Astrocyte of the cerebellum (primary cell): ENCODE data around the gene TTC3.
A peak's percentile ranks its signal among the peaks of the same experiment; 100 is the strongest.

Experiments
- DNase-seq: peaks from one replicate; pipeline ENCODE4 v3.0.0-alpha.2; 2011; ENCODE audit warnings: low read depth
- H3K4me3 ChIP-seq: 2 replicates; pipeline ENCODE4 v1.5.1; 2011; ENCODE audit warnings: mild to moderate bottlenecking, low read depth, low read length, moderate library complexity
- CTCF ChIP-seq: IDR thresholded peaks from 2 replicates; pipeline ENCODE4 v1.5.1; 2012; ENCODE audit warnings: low read length, low read depth, moderate library complexity, mild to moderate bottlenecking; ENCODE audit errors: missing control alignments
- in situ Hi-C: cut with HindIII; loops from 2 replicates; pipeline ENCODE4 v1.10.0; 2017; ENCODE audit warnings: low sequenced_read_pairs

The TTC3 gene

GRCh38 chr21:37166733-37167132, 93.7 kb downstream of the TTC3 start:
- TF ChIP-seq CTCF = no peak
- DNase-seq = peak; percentile 3
- no peak overlapping the region for H3K4me3 ChIP-seq
- in situ Hi-C loops = no loop called here

DNA sequence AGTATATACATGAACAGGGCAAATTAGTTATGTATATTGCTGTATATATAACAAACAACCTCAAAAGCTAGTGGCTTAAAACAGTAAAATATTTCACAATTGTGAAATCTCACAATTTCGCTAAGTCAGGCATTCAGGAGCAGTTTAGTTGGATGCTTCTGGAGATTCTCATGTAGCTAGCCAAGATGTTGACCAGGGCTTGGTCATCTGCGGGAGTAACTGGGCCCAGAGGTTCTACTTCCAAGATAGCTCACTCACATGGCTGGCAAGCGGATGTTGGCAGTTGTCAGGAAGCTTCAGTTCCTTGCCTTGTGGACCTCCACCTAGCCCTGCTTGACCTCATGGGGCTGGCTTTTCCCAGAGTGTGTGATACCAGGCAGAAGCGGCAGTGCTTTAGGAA, 95.6 kb downstream of the TTC3 start:
- TF ChIP-seq CTCF = no peak
- H3K4me3 ChIP-seq = no peak overlapping the region
- DNase-seq = no peak
- in situ Hi-C loops = no loop called here

- no peak for TF ChIP-seq CTCF
Measured at GRCh38 chr21:37172646-37173045, 99.6 kb downstream of the TTC3 start.

DNA sequence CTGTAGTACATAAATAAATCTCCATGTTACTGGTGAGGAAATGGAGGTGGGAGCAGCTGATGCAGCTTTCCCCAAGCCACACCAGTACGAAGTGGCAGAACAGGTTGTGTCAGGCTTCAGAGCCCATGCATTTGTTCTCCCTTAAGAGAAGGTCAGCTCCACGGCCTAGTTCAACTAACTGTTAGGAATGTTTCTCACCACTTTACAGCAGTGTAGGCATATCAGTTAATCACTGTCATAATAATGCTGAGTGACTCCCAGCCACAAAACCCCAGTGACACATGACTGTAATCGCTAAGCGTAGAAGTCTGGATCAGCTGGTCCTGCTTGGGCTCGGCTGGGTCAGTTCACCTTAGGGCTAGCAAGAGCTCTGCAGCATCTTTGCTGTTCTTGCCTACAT, 103.7 kb downstream of the TTC3 start:
- no peak for TF ChIP-seq CTCF
- in situ Hi-C loops = no loop called here
- no peak for DNase-seq
- no peak overlapping the region for H3K4me3 ChIP-seq

More at GRCh38 chr21:37172646-37173045, 99.6 kb downstream of the TTC3 start:
- no peak overlapping the region for H3K4me3 ChIP-seq
- in situ Hi-C loops = no loop called here
- DNase-seq = no peak

DNA sequence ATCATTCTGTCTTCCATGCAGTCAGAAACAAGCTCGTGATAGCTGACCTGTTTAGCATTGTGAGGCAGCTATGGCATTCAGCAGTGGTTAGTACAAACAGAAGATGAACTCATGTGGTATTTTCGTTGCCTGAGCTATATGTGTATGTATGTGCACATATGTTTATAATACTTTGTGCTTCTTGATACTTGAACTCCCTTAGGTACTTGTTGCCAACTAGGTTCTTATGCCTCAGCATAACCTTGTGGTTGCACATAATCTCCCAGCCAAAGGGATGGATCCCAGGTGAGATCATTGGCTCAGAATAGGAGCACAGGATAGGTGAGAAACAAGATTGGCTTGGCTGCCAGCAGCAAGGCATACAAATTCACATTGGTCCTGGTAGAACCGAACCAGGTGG, 108.0 kb downstream of the TTC3 start:
- DNase-seq = no peak
- H3K4me3 ChIP-seq = no peak overlapping the region
- in situ Hi-C loops = no loop called here
- no peak for TF ChIP-seq CTCF

DNA sequence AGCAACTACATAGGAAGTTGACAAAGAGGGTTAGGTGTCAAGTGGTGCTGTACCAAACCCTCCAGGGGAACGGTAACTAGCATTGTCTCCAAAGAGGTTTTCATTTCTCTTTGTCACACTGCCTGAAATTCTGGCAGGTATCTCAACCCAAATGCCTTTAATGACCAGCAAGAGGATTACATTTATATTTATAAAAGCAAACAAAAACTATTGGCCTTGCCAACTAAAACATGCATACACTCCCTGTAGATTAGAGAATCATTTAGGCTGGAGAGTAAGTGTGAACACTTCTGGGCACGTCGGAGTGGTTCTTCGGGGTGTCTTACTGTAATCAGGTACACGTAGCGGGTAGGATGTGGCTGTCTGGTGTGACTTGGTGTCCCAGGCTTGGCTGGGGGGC, 109.2 kb downstream of the TTC3 start:
- TF ChIP-seq CTCF = no peak
- DNase-seq = no peak
- in situ Hi-C loops = no loop called here
- H3K4me3 ChIP-seq = no peak overlapping the region

- DNase-seq = no peak
- no peak for TF ChIP-seq CTCF
- no peak overlapping the region for H3K4me3 ChIP-seq
- in situ Hi-C loops = no loop called here
Measured at GRCh38 chr21:37183749-37184148, 110.7 kb downstream of the TTC3 start.
